ENCODE results near the gene IKZF1.

The IKZF1 gene

DNA sequence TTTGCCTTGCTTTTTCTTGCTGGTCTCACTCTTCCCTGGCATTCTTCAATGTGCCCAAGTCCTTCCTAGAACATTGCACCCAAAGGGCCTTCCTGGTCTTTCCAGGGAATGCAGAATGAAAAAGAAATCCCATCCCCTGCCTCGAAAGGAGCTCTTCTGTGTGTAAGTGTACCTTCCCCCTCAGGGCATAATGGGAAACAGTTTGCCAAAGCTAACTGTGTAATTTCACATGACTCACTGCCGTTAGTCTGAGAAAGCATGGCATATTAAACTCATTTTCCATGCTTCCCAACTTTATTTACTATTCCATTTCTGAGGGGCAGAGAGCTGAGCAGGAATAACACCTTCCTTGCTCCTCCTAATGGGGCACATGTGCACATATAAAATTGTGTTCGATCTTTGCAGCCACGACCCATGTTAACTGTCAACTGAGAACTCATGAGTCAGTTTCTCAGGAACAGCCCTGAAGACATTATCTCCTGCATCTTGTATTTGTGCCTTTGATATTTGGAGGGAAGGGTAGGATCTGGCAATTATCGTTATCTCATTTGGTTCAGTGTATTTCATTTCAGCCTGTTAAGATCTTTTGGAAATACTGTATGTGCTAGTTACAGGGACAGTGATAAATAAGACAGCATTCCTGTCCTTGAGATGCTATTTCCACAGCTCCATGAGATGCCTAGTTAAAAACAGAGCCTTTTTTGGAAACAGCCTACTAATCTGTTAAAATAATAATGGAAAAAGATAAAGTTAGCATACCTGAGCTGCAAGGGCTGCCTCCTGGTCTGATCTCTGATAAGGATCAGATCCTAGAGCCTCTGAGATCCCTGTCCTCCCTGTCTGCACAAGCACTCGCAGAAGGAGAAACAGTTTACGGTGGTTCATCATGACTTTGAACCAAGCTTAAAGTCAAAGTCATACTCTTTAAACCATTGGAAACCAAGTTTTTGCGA lies 42.3 kb downstream of the IKZF1 start:
- DNase-seq, result no peak
- in situ Hi-C loops (cut with HindIII; ENCODE audit: low pct_ligation_motif_present, low pct_unique_long_range_greater_than_20kb, low sequenced_read_pairs), result no loop called here

DNA sequence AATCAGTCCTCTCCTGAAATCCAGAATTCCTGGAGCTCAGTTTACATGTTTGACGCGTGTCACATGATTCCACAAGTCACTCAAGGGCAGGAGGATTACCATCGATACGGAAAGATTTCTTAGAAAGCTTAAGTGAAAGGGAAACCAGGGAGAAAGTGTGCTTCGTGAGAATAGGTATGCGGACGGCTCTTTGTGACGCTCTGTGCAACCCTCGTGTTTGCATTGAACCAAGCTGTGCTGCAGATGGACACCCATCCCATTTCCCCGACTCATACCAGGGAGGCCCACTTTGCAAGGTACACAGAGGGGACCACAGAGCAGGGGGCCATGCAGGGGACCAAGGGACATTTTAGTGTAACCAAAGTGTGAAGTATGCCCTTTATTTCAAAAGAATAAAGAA lies 43.2 kb downstream of the IKZF1 start:
- DNase-seq, result no peak
- in situ Hi-C loops (cut with HindIII; ENCODE audit: low pct_ligation_motif_present, low pct_unique_long_range_greater_than_20kb, low sequenced_read_pairs), result no loop called here

GRCh38 chr7:50348469-50349162 lies 44.1 kb downstream of the IKZF1 start:
- DNase-seq, result no peak
- in situ Hi-C loops (cut with HindIII; ENCODE audit: low pct_ligation_motif_present, low pct_unique_long_range_greater_than_20kb, low sequenced_read_pairs), result no loop called here

GRCh38 chr7:50349399-50349798 lies 44.9 kb downstream of the IKZF1 start:
- in situ Hi-C loops (cut with HindIII; ENCODE audit: low pct_ligation_motif_present, low pct_unique_long_range_greater_than_20kb, low sequenced_read_pairs), result no loop called here
- DNase-seq, result no peak

DNA sequence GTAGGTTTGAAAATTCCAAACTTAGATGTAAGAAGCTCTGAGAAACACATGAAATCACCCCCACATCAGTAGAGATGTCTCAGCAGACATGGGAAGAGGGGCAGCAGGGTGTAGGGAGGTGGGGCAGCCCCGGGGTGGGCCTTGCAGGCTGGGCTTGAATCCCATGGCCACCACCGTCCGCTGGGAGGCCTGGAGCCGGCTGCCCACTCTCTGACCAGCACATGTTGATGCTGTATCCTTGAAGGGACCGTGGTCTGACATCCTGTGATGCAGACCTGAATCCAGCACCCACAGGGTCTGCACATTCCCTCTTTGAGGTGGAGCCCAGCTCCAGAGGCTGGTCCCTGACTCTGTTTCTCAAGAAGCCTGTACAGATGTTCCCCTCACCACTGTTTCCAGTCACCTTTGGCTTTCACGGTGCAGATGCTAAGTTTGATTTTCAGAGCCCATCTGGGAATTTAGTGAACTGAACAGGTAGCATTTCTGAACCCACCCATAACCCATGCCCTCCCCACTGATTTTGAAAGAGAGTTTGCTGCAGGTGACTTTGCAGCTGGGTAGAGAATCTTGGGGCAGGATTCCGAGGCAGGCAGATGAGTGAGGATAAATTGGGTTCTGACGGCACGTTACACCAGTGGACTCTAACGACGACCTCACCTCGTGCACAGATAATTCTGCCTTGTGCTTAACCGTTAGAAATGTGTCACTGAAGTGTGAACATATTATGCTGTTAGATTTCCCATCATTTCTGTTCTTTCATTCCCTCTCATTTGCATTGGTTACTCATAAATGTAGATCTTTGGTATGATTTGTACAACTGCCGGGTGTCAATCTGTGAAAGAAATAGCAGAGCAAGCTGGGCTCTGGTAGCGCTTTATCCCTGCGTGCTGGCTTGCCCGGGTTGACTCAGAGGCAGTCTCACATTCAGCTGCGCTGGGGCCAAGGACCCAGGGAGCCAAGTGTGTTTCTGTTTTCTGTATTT lies 45.7 kb downstream of the IKZF1 start:
- in situ Hi-C loops (cut with HindIII; ENCODE audit: low pct_ligation_motif_present, low pct_unique_long_range_greater_than_20kb, low sequenced_read_pairs), result no loop called here
- DNase-seq, result no peak

- in situ Hi-C loops (cut with HindIII; ENCODE audit: low pct_ligation_motif_present, low pct_unique_long_range_greater_than_20kb, low sequenced_read_pairs), result no loop called here
- no peak for DNase-seq
Measured at GRCh38 chr7:50351267-50351666, 46.8 kb downstream of the IKZF1 start.

DNA sequence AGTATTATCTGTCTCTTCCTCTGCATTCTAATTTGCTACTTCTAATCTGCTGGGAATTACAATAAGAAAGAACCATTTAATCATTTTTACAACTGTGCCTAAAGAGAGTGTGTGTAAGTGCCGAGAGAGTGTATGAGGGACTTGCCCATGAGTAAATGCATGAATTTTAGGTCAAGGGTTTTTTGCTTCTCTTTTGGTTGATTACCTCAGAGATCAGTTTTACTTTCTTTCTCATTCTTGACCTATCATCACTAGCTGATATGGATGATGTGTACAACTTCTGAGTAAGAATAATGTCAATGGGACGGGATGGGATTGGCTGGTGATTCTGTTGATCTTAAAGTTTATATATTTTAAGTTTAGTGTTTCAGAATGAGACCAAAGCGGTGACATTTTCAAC lies 47.8 kb downstream of the IKZF1 start:
- no peak for DNase-seq
- in situ Hi-C loops (cut with HindIII; ENCODE audit: low pct_ligation_motif_present, low pct_unique_long_range_greater_than_20kb, low sequenced_read_pairs), result no loop called here

GRCh38 chr7:50352751-50353150 lies 48.2 kb downstream of the IKZF1 start:
- in situ Hi-C loops (cut with HindIII; ENCODE audit: low pct_ligation_motif_present, low pct_unique_long_range_greater_than_20kb, low sequenced_read_pairs), result no loop called here
- no peak for DNase-seq

GRCh38 chr7:50353201-50353600 lies 48.7 kb downstream of the IKZF1 start:
- in situ Hi-C loops (cut with HindIII; ENCODE audit: low pct_ligation_motif_present, low pct_unique_long_range_greater_than_20kb, low sequenced_read_pairs), result no loop called here
- DNase-seq, result no peak

- in situ Hi-C loops (cut with HindIII; ENCODE audit: low pct_ligation_motif_present, low pct_unique_long_range_greater_than_20kb, low sequenced_read_pairs), result no loop called here
- no peak for DNase-seq
Measured at GRCh38 chr7:50353894-50354595, 49.5 kb downstream of the IKZF1 start.

- DNase-seq, result no peak
- in situ Hi-C loops (cut with HindIII; ENCODE audit: low pct_ligation_motif_present, low pct_unique_long_range_greater_than_20kb, low sequenced_read_pairs), result no loop called here
Measured at GRCh38 chr7:50355817-50356178, 51.3 kb downstream of the IKZF1 start.

- in situ Hi-C loops (cut with HindIII; ENCODE audit: low pct_ligation_motif_present, low pct_unique_long_range_greater_than_20kb, low sequenced_read_pairs), result no loop called here
- no peak for DNase-seq
Measured at GRCh38 chr7:50356212-50356944, 51.9 kb downstream of the IKZF1 start.

DNA sequence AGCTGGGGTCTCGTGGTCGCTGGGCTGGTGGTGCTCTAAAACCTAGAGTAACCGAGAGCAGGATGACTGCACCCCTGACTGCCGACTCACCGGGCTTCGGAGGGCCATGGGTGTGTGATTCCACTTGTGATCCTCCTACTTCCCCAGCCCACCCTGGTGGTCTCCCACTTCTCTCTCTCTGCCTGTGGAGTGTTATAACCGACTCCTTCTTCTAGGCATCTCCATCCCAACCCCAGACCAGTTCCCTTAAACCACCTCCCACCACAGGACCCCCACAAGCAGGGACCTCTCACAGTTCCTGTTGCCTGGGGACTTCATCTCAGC lies 52.4 kb downstream of the IKZF1 start:
- in situ Hi-C loops (cut with HindIII; ENCODE audit: low pct_ligation_motif_present, low pct_unique_long_range_greater_than_20kb, low sequenced_read_pairs), result no loop called here
- no peak for DNase-seq

- in situ Hi-C loops (cut with HindIII; ENCODE audit: low pct_ligation_motif_present, low pct_unique_long_range_greater_than_20kb, low sequenced_read_pairs), result no loop called here
- DNase-seq, result no peak
Measured at GRCh38 chr7:50357426-50357825, 52.9 kb downstream of the IKZF1 start.

- DNase-seq, result no peak
- in situ Hi-C loops (cut with HindIII; ENCODE audit: low pct_ligation_motif_present, low pct_unique_long_range_greater_than_20kb, low sequenced_read_pairs), result no loop called here
Measured at GRCh38 chr7:50358041-50358705, 53.7 kb downstream of the IKZF1 start.

- in situ Hi-C loops (cut with HindIII; ENCODE audit: low pct_ligation_motif_present, low pct_unique_long_range_greater_than_20kb, low sequenced_read_pairs), result no loop called here
- DNase-seq, result no peak
Measured at GRCh38 chr7:50358779-50359178, 54.3 kb downstream of the IKZF1 start.

DNA sequence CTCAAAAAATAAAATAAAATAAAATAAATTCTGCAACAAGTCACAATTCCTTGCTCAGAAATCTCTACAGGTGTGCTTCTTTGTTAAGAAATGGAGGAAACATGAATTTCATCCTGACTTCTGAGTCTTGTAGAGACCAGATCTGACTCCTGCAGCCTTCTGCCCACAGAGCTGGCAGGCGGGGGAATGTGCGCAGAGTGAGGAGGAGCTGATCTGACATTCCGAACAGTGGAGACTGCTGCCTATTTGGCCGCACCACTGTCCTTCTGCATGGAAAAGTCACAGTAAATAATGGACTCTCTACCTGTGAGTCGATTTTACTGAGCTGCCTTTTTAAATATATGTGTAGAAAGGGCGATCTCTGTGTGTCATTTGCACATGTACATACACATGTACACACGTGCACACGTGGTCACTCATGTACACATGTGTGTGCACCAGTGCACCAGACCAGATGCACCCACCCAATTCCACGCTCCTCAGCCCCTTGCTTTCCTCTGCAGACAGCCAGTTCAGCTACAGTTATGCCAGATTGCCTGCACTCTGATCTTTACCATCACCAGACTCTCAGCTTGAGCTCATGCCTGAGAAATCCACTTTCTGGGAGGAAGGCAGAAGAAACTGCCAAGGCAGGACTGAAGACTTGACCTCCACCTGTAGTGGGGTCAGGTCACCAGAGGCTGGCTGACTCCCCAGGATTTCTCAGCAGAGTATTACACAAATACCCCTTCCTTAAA lies 54.9 kb downstream of the IKZF1 start:
- in situ Hi-C loops (cut with HindIII; ENCODE audit: low pct_ligation_motif_present, low pct_unique_long_range_greater_than_20kb, low sequenced_read_pairs), result no loop called here
- no peak for DNase-seq

All from ACHN (cell line).